Tibial artery (tissue), 4 donors: ENCODE data around the gene RAB13.

Experiments used
- DNase-seq, 2 donors: peaks; one replicate each; pipeline ENCODE4 v3.0.0-alpha.2; 2019
- H3K27ac ChIP-seq, 2 donors: fragments of 200-600 bp; sonication (generic) in 1 of 2; 1 replicate in 1 of 2; 2 replicates in 1 of 2; pipeline ENCODE4 v1.5.1; 2018 to 2019; ENCODE audit warnings: mild to moderate bottlenecking in 1 of 2
- H3K27me3 ChIP-seq, 2 donors: fragments of 200-600 bp; sonication (generic) in 1 of 2; one replicate each; pipeline versions ENCODE4 v1.5.1 to v1.6.0; 2016 to 2019
- H3K36me3 ChIP-seq, 3 donors: fragments of 200-600 bp; sonication (generic) in 2 of 3; one replicate each; pipeline ENCODE4 v1.5.1; 2016 to 2019; ENCODE audit warnings: mild to moderate bottlenecking in 2 of 3
- H3K4me1 ChIP-seq, 4 donors: fragments of 200-600 bp; sonication (generic) in 2 of 4; 1 replicate in 3 of 4; 2 replicates in 1 of 4; pipeline ENCODE4 v1.5.1; 2016 to 2019
- H3K4me3 ChIP-seq, 2 donors: fragments of 200-600 bp; sonication (generic) in 1 of 2; 1 replicate in 1 of 2; 2 replicates in 1 of 2; pipeline ENCODE4 v1.5.1; 2018 to 2019; ENCODE audit warnings: mild to moderate bottlenecking in 2 of 2
- H3K9me3 ChIP-seq, 3 donors: fragments of 200-600 bp; sonication (generic) in 1 of 3; one replicate each; pipeline ENCODE4 v1.5.1; 2016 to 2019
- CTCF ChIP-seq, 2 experiments: fragments of 200-600 bp in 1 of 2; fragments of 450-650 bp in 1 of 2; IDR thresholded peaks; one replicate each; pipeline ENCODE4 v1.5.1; 2017 to 2019; ENCODE audit warnings: antibody characterized with exemption in 2 of 2, mild to moderate bottlenecking in 1 of 2, moderate library complexity in 1 of 2
- intact Hi-C: fragments of 100-400 bp; cut with DNase I; formaldehyde crosslinking; loops from one replicate; pipeline ENCODE4 v1.15.0; 2023; ENCODE audit warnings: low total_unique reads

The RAB13 gene

GRCh38 chr1:153945131-153945794 lies 40.9 kb downstream of the RAB13 start:
- TF ChIP-seq CTCF (IDR thresholded peaks at IDR 0.05) = no peak

GRCh38 chr1:153944827-153945117 lies 41.4 kb downstream of the RAB13 start:
- intact Hi-C loops = loop anchor here (5.0 to 10.0 kb wide), 2 partner anchors 43 to 270 kb away; partner anchors contain the start of genes ILF2, NPR1 and RAB13
- H3K36me3 ChIP-seq = peaks cover 40 to 68% (median 52%) of the 10 kb centered on the region in 3 donors

More at GRCh38 chr1:153945131-153945794, 40.9 kb downstream of the RAB13 start:
- Histone ChIP-seq H3K4me3 (peak overlapping the region; percentile 87 to 93), H3K27ac (peak overlapping the region; percentile 94 to 98), H3K27me3 (no peaks in the 10 kb centered on the region), H3K9me3 (no peaks in the 10 kb centered on the region), H3K4me1 (peaks cover 0 to 31% (median 15%) of the 10 kb centered on the region in 4 donors), H3K36me3 (peaks cover 39 to 68% (median 52%) of the 10 kb centered on the region in 3 donors)
- intact Hi-C loops = loop anchor here (5.0 to 10.0 kb wide), 2 partner anchors 42 to 270 kb away; partner anchors contain the start of genes ILF2, NPR1 and RAB13
- peak; percentile 63 to 86 for DNase-seq

GRCh38 chr1:153944005-153944826 lies 41.9 kb downstream of the RAB13 start:
- no peak for TF ChIP-seq CTCF (IDR thresholded peaks at IDR 0.05)
- H3K27me3 ChIP-seq = no peaks in the 10 kb centered on the region
- peaks cover 43 to 68% (median 52%) of the 10 kb centered on the region in 3 donors for H3K36me3 ChIP-seq
- intact Hi-C loops = loop anchor here (10.0 kb wide), 1 partner anchor 269 kb away; the partner anchor contains the start of genes ILF2 and NPR1
- H3K27ac ChIP-seq = peak overlapping the region; percentile 94 to 98
- DNase-seq = no peak
- no peaks in the 10 kb centered on the region for H3K9me3 ChIP-seq
- peaks cover 0 to 31% (median 15%) of the 10 kb centered on the region in 4 donors for H3K4me1 ChIP-seq
- peak overlapping the region in 1 of 2 donors; percentile 93 for H3K4me3 ChIP-seq

More at GRCh38 chr1:153944827-153945117, 41.4 kb downstream of the RAB13 start:
- peak overlapping the region; percentile 87 to 93 for H3K4me3 ChIP-seq
- H3K27ac ChIP-seq = peak overlapping the region; percentile 94 to 98
- peaks cover 0 to 31% (median 15%) of the 10 kb centered on the region in 4 donors for H3K4me1 ChIP-seq
- no peak for TF ChIP-seq CTCF (IDR thresholded peaks at IDR 0.05)
- no peaks in the 10 kb centered on the region for H3K9me3 ChIP-seq
- no peak for DNase-seq
- H3K27me3 ChIP-seq = no peaks in the 10 kb centered on the region

GRCh38 chr1:153942766-153943549 lies 43.2 kb downstream of the RAB13 start:
- no peak overlapping the region for H3K27ac ChIP-seq
- H3K36me3 ChIP-seq = peaks cover 33 to 66% (median 47%) of the 10 kb centered on the region in 3 donors
- peaks cover 0 to 31% (median 15%) of the 10 kb centered on the region in 4 donors for H3K4me1 ChIP-seq
- no peaks in the 10 kb centered on the region for H3K9me3 ChIP-seq
- no peak for TF ChIP-seq CTCF (IDR thresholded peaks at IDR 0.05)
- no peaks in the 10 kb centered on the region for H3K27me3 ChIP-seq
- H3K4me3 ChIP-seq = no peak overlapping the region
- intact Hi-C loops = loop anchor here (10.0 kb wide), 1 partner anchor 268 kb away; the partner anchor contains the start of genes ILF2 and NPR1
- DNase-seq = no peak
